Spleen (tissue), 7 donors: ENCODE data around the gene NCOR2.

Source experiments
- CTCF ChIP-seq, 11 experiments: fragments of 200-600 bp in 7 of 11; fragments of 450-650 bp in 4 of 11; sonication (generic) in 4 of 11; IDR thresholded peaks in 8 of 11; conservative IDR thresholded peaks in 3 of 11; 1 replicate in 7 of 11; 2 replicates in 4 of 11; pipeline versions ENCODE4 v1.4.0 to v1.8.0; 2016 to 2021; ENCODE audit warnings: antibody characterized with exemption in 11 of 11, inconsistent platforms in 4 of 11, mild to moderate bottlenecking in 1 of 11
- POLR2AphosphoS5 ChIP-seq, 3 donors: sonication (generic); formaldehyde crosslinking; IDR thresholded peaks; one replicate each; pipeline ENCODE4 v1.5.1; 2017; ENCODE audit warnings: antibody characterized with exemption in 3 of 3
- donor health status: DM: no; HTN: no; CAD: no; lungs with moderate emphysema.
- donor health status: DM: no; HTN: no; CAD: no.
- donor health status: DM: no; HTN: no; CAD: no.

DNA sequence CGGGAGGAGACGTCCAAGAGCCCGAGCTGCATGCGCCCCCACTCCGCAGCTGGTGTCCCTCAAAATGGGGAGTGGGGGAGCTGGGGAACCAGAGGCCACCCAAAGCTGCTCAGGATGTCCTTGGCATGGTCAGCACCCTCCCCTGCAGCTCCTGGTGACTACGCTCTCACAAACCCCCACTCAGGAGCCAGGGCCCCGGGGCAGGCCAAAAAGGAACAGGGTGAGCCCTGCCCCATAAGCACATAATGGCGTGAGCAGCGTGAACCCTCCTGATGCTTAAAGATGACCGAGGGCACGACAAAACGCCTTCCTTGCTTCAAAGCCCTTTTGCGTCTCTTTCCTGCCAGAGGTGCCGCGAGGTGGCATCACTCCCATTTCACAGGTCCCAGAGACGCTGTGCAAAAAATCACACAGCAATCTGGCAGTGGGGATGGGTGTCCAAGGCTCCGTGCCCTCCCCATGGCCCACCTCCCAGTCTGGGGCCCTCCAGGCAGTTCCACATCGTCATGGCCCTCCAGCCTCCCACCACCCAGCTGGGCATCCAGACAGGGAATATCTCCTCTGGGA is 13.5 kb downstream of the NCOR2 start:
- TF ChIP-seq CTCF (IDR thresholded peaks at IDR 0.05 in 8 of 11, conservative IDR thresholded peaks at IDR 0.05 in 3 of 11), result no peak
- no peak for TF ChIP-seq POLR2AphosphoS5 (IDR thresholded peaks at IDR 0.05)
